ENCODE measurements around the gene MEPCE. TPM values are rescaled to one million over a fixed set of nuclear protein-coding genes. Genes with fewer than 3 reads are reported as not detected.
"Not testable (repeated sequence)": the region's sequence is repeated elsewhere in the genome, so short reads cannot be mapped to it uniquely, and the experiment has no call there.

Gene MEPCE
- polyA plus RNA-seq, 1 donor (not counting 4 experiments of a cell fraction or from before 2014, with no cell fraction given) = 10.6 TPM

- dilution Hi-C loops (cut with MboI; ENCODE audit: extremely low pct_ligation_motif_present, low sequenced_read_pairs) = not testable (repeated sequence)
Observed at GRCh38 chr7:100382234-100382853, 47.3 kb upstream of the MEPCE start.

DNA sequence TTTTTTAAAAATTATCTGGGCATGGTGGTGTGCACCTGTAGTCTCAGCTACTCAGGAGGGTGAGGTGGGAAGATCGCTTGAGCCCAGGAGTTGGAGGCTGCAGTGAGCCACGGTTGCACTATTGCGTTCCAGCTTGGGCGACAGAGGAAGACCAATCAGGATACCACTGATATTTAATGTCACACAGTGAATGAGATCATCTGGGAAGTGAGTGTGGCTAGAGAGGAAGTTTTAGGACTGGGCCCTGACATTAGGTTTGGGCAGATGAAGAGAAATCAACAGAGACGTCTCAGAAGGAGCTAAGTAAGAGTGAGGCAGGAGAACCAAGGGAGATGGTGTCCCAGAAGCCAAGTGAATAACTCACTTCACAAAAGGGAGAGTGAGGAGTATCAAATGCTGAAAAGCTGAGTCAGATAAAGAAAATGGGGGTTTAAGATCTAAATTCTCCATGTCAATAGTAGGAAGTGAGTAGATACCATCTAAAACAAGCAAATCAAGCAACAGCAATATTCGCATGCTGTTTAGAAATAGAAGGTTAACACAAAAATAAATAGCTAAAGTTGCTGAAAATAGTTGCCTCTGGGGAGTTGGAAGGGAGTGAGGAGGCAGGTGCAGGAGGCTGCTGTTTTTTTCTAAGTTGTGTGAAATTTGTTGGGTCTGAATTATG, 44.9 kb upstream of the MEPCE start:
- no peak for TF ChIP-seq EZH2 (IDR thresholded peaks at IDR 0.05; ENCODE audit: low read length)
- TF ChIP-seq, protein P1, sequence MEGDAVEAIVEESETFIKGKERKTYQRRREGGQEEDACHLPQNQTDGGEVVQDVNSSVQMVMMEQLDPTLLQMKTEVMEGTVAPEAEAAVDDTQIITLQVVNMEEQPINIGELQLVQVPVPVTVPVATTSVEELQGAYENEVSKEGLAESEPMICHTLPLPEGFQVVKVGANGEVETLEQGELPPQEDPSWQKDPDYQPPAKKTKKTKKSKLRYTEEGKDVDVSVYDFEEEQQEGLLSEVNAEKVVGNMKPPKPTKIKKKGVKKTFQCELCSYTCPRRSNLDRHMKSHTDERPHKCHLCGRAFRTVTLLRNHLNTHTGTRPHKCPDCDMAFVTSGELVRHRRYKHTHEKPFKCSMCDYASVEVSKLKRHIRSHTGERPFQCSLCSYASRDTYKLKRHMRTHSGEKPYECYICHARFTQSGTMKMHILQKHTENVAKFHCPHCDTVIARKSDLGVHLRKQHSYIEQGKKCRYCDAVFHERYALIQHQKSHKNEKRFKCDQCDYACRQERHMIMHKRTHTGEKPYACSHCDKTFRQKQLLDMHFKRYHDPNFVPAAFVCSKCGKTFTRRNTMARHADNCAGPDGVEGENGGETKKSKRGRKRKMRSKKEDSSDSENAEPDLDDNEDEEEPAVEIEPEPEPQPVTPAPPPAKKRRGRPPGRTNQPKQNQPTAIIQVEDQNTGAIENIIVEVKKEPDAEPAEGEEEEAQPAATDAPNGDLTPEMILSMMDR (optimal IDR thresholded peaks at IDR 0.05 in 1 of 3, IDR thresholded peaks at IDR 0.05 in 1 of 3, conservative IDR thresholded peaks at IDR 0.05 in 1 of 3; ENCODE audit: extremely low read depth in 1 of 3, insufficient read depth in 2 of 3, low read length in 3 of 3) = no peak
- dilution Hi-C loops (cut with MboI; ENCODE audit: extremely low pct_ligation_motif_present, low sequenced_read_pairs) = no loop called here
- no peak overlapping the region for H3K27ac ChIP-seq (ENCODE audit: control insufficient read depth, insufficient read depth, low read length)
- H3K4me3 ChIP-seq (ENCODE audit: control insufficient read depth in 2 of 3, extremely low read depth in 1 of 3, insufficient read depth in 2 of 3, low read depth in 1 of 3, low read length in 3 of 3) = no peak overlapping the region
- H3K4me1 ChIP-seq (ENCODE audit: control insufficient read depth, extremely low read depth, insufficient read depth, low read length) = no peaks in the 10 kb centered on the region
- H3K27me3 ChIP-seq (ENCODE audit: control insufficient read depth, extremely low read depth, insufficient read depth, low read length) = peaks cover 4% of the 10 kb centered on the region
- no peaks in the 10 kb centered on the region for H4K20me1 ChIP-seq (ENCODE audit: control insufficient read depth, extremely low read depth, insufficient read depth, low read length)
- H3K9ac ChIP-seq (ENCODE audit: control insufficient read depth, extremely low read depth, insufficient read depth, low read length) = no peak overlapping the region
- H3K79me2 ChIP-seq (ENCODE audit: control insufficient read depth, insufficient read depth, low read length) = no peaks in the 10 kb centered on the region
- no peak overlapping the region for H3K4me2 ChIP-seq (ENCODE audit: control insufficient read depth, extremely low read depth, insufficient read depth, low read depth, low read length)
- no peaks in the 10 kb centered on the region for H3K36me3 ChIP-seq (ENCODE audit: control insufficient read depth in 2 of 2, extremely low read depth in 1 of 2, insufficient read depth in 2 of 2, low read length in 2 of 2)
- H3K9me1 ChIP-seq (ENCODE audit: control insufficient read depth, extremely low read depth, insufficient read depth, low read length) = no peaks in the 10 kb centered on the region
- H3K9me3 ChIP-seq (ENCODE audit: control insufficient read depth, low read depth, low read length) = no peaks in the 10 kb centered on the region
- H2AFZ ChIP-seq (ENCODE audit: control insufficient read depth, low read length) = no peak overlapping the region
- DNase-seq (ENCODE audit: low read depth, low spot score) = no peak
- no peak for FAIRE-seq

More at GRCh38 chr7:100382234-100382853, 47.3 kb upstream of the MEPCE start:
- H3K4me3 ChIP-seq (ENCODE audit: control insufficient read depth in 2 of 3, extremely low read depth in 1 of 3, insufficient read depth in 2 of 3, low read depth in 1 of 3, low read length in 3 of 3); H3K79me2 ChIP-seq (ENCODE audit: control insufficient read depth, insufficient read depth, low read length); H3K4me1 ChIP-seq (ENCODE audit: control insufficient read depth, extremely low read depth, insufficient read depth, low read length); H3K9me3 ChIP-seq (ENCODE audit: control insufficient read depth, low read depth, low read length); H3K36me3 ChIP-seq (ENCODE audit: control insufficient read depth in 2 of 2, extremely low read depth in 1 of 2, insufficient read depth in 2 of 2, low read length in 2 of 2); H3K27me3 ChIP-seq (ENCODE audit: control insufficient read depth, extremely low read depth, insufficient read depth, low read length); H3K9me1 ChIP-seq (ENCODE audit: control insufficient read depth, extremely low read depth, insufficient read depth, low read length); H4K20me1 ChIP-seq (ENCODE audit: control insufficient read depth, extremely low read depth, insufficient read depth, low read length); H2AFZ ChIP-seq (ENCODE audit: control insufficient read depth, low read length); DNase-seq (ENCODE audit: low read depth, low spot score); H3K27ac ChIP-seq (ENCODE audit: control insufficient read depth, insufficient read depth, low read length); H3K4me2 ChIP-seq (ENCODE audit: control insufficient read depth, extremely low read depth, insufficient read depth, low read depth, low read length); H3K9ac ChIP-seq (ENCODE audit: control insufficient read depth, extremely low read depth, insufficient read depth, low read length); FAIRE-seq: not testable (repeated sequence)
